Measurements from ENCODE around the gene YIPF4.

DNA sequence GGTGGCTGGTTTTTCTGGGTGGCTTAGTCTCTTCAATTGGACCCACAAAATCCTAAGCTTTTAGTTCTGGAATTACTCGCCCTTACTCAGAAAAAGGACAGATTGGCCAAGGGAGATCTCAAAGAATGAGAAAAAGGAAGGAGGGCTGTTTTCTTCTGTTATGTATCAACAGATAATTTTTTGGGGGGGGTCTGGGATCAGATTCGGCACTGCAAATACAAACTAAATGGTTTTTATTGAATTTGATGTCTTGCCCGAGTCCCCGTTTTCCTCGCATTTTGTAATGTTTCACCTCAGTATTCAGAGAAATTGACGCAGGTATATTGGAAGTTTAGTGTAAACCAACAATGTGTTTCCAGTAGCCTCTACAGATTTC lies 762 bp downstream of the YIPF4 start:
- TF ChIP-seq, protein P1, sequence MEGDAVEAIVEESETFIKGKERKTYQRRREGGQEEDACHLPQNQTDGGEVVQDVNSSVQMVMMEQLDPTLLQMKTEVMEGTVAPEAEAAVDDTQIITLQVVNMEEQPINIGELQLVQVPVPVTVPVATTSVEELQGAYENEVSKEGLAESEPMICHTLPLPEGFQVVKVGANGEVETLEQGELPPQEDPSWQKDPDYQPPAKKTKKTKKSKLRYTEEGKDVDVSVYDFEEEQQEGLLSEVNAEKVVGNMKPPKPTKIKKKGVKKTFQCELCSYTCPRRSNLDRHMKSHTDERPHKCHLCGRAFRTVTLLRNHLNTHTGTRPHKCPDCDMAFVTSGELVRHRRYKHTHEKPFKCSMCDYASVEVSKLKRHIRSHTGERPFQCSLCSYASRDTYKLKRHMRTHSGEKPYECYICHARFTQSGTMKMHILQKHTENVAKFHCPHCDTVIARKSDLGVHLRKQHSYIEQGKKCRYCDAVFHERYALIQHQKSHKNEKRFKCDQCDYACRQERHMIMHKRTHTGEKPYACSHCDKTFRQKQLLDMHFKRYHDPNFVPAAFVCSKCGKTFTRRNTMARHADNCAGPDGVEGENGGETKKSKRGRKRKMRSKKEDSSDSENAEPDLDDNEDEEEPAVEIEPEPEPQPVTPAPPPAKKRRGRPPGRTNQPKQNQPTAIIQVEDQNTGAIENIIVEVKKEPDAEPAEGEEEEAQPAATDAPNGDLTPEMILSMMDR (conservative IDR thresholded peaks at IDR 0.05; ENCODE audit: low read depth, low read length), result no peak
- no peak for TF ChIP-seq SMC3 (IDR thresholded peaks at IDR 0.05; ENCODE audit: low read depth, low read length)
- no peak for TF ChIP-seq MAFK (IDR thresholded peaks at IDR 0.05; ENCODE audit: low read depth, low read length)
- TF ChIP-seq POLR2A (IDR thresholded peaks at IDR 0.05; ENCODE audit: low read depth, low read length), result no peak
- no peak for TF ChIP-seq MXI1 (IDR thresholded peaks at IDR 0.05; ENCODE audit: borderline replicate concordance, low read depth, low read length)
- TF ChIP-seq BHLHE40 (IDR thresholded peaks at IDR 0.05; ENCODE audit: low read depth, low read length), result no peak
- no peak for TF ChIP-seq RCOR1 (IDR thresholded peaks at IDR 0.05; ENCODE audit: insufficient replicate concordance, low read length)
- no peak for TF ChIP-seq MAZ (IDR thresholded peaks at IDR 0.05; ENCODE audit: borderline replicate concordance, low read depth, low read length)

Measured in IMR-90 (cell line).